Gastrocnemius medialis (tissue), 4 donors: Measurements from ENCODE around the gene NLK. TPM values are rescaled to one million over a fixed set of nuclear protein-coding genes. Genes with fewer than 3 reads are reported as not detected.
"Not testable (repeated sequence)": the region's sequence is repeated elsewhere in the genome, so short reads cannot be mapped to it uniquely, and the experiment has no call there.

Experiments
- ATAC-seq, 2 donors: fragments of 150-250 bp; one replicate each; pipeline ENCODE4 v1.9.1; 2016
- DNase-seq, 2 donors: peaks; one replicate each; pipeline ENCODE4 v3.0.0-alpha.2; 2019
- H3K27ac ChIP-seq, 4 donors: fragments of 200-600 bp; sonication (generic); 1 replicate in 1 of 4; 2 replicates in 3 of 4; pipeline ENCODE4 v1.5.1; 2016 to 2018; ENCODE audit warnings: mild to moderate bottlenecking in 2 of 4, moderate library complexity in 1 of 4
- H3K27me3 ChIP-seq, 3 donors: fragments of 200-600 bp; sonication (generic) in 2 of 3; 1 replicate in 1 of 3; 2 replicates in 2 of 3; pipeline versions ENCODE4 v1.5.1 to v1.6.0; 2016 to 2019; ENCODE audit warnings: mild to moderate bottlenecking in 1 of 3, moderate library complexity in 1 of 3
- H3K36me3 ChIP-seq, 2 donors: fragments of 200-600 bp; sonication (generic) in 1 of 2; one replicate each; pipeline ENCODE4 v1.5.1; 2017 to 2018
- H3K4me1 ChIP-seq, 2 donors: fragments of 200-600 bp; sonication (generic) in 1 of 2; one replicate each; pipeline ENCODE4 v1.5.1; 2016 to 2017; ENCODE audit warnings: mild to moderate bottlenecking in 2 of 2
- H3K4me3 ChIP-seq, 4 donors: fragments of 200-600 bp; sonication (generic) in 3 of 4; 1 replicate in 1 of 4; 2 replicates in 3 of 4; pipeline ENCODE4 v1.5.1; 2016 to 2019; ENCODE audit warnings: mild to moderate bottlenecking in 2 of 4
- H3K9me3 ChIP-seq, 3 donors: fragments of 200-600 bp; sonication (generic) in 2 of 3; 1 replicate in 1 of 3; 2 replicates in 2 of 3; pipeline ENCODE4 v1.5.1; 2016 to 2019
- CTCF ChIP-seq, 5 experiments: fragments of 450-650 bp in 3 of 5; fragments of 200-600 bp in 2 of 5; sonication (generic) in 2 of 5; IDR thresholded peaks in 4 of 5; conservative IDR thresholded peaks in 1 of 5; 1 replicate in 4 of 5; 2 replicates in 1 of 5; pipeline ENCODE4 v1.5.1; 2016 to 2019; ENCODE audit warnings: antibody characterized with exemption in 5 of 5, mild to moderate bottlenecking in 3 of 5, moderate library complexity in 3 of 5
- POLR2A ChIP-seq, 2 donors: fragments of 450-650 bp; IDR thresholded peaks; one replicate each; pipeline ENCODE4 v1.6.1; 2017; ENCODE audit warnings: antibody characterized with exemption in 2 of 2, mild to moderate bottlenecking in 2 of 2, moderate library complexity in 2 of 2
- in situ Hi-C, 4 donors: fragments of 200-750 bp; cut with MboI; loops; one replicate each; pipeline versions ENCODE4 v1.15.0 to v1.8.0; 2017; ENCODE audit warnings: low sequenced_read_pairs in 4 of 4
- intact Hi-C: fragments of 100-400 bp; cut with DNase I; formaldehyde crosslinking; loops from one replicate; pipeline ENCODE4 v1.15.1; 2023; ENCODE audit warnings: low total_unique reads
- total RNA-seq, 4 donors: library from RNA; depleted of rRNA; stranded (reverse); fragments of >200 nt; gene quantifications; one replicate each; pipeline versions ENCODE4 v1.1.0 to v1.2.3, GENCODE V29; 2016

Gene NLK
- total RNA-seq, 4 donors from 2014 or later = 6.5 to 11.0 (median 9.1) TPM

DNA sequence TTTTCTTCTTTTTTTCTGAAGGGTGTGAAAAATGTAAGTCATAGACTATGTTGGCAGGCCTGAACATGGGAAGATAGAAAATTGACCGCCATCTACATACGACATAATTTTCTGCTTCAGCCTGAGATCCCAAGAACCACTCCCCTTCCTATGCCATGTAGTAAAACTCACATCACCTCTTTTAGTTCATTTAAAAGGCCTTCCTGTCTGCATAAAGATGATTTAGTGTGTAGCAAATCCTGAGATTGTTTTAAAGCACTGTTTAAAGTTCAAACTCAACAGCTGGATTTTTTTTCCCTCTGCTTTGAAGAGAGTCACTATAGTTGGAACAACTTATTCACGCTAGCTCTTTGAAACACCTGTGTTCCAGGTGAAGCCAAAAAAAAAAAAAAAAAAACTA is 101.5 kb downstream of the NLK start:
- intact Hi-C loops = no loop called here
- ATAC-seq (no peak), DNase-seq (no peak)
- Histone ChIP-seq H3K27ac (no peak overlapping the region), H3K4me3 (no peak overlapping the region), H3K27me3 (no peaks in the 10 kb centered on the region), H3K9me3 (no peaks in the 10 kb centered on the region), H3K4me1 (no peaks in the 10 kb centered on the region), H3K36me3 (no peaks in the 10 kb centered on the region)
- TF ChIP-seq POLR2A (IDR thresholded peaks at IDR 0.05) (no peak), CTCF (IDR thresholded peaks at IDR 0.05 in 4 of 5, conservative IDR thresholded peaks at IDR 0.05 in 1 of 5) (no peak)
- in situ Hi-C loops = loop anchor here in 1 of 4 donors (10.0 kb wide), 1 partner anchor 59 kb away; no protein-coding TSS in a partner anchor

- in situ Hi-C loops (loop anchor here in 1 of 4 donors (10.0 kb wide), 1 partner anchor 61 kb away; no protein-coding TSS in a partner anchor), intact Hi-C loops (no loop called here)
- no peaks in the 10 kb centered on the region for H3K9me3 ChIP-seq
- H3K27ac ChIP-seq = no peak overlapping the region
- H3K4me1 ChIP-seq = no peaks in the 10 kb centered on the region
- ATAC-seq (no peak), DNase-seq (no peak)
- no peaks in the 10 kb centered on the region for H3K36me3 ChIP-seq
- no peak for TF ChIP-seq POLR2A (IDR thresholded peaks at IDR 0.05)
- no peak for TF ChIP-seq CTCF (IDR thresholded peaks at IDR 0.05 in 4 of 5, conservative IDR thresholded peaks at IDR 0.05 in 1 of 5)
- no peak overlapping the region for H3K4me3 ChIP-seq
- no peaks in the 10 kb centered on the region for H3K27me3 ChIP-seq
Observed at GRCh38 chr17:28145348-28145747, 102.9 kb downstream of the NLK start.

GRCh38 chr17:28147017-28147416 is 104.5 kb downstream of the NLK start:
- no peaks in the 10 kb centered on the region for H3K36me3 ChIP-seq
- H3K27ac ChIP-seq = no peak overlapping the region
- TF ChIP-seq POLR2A (IDR thresholded peaks at IDR 0.05) (no peak), CTCF (IDR thresholded peaks at IDR 0.05 in 4 of 5, conservative IDR thresholded peaks at IDR 0.05 in 1 of 5) (no peak)
- DNase-seq (no peak), ATAC-seq (no peak)
- no peak overlapping the region for H3K4me3 ChIP-seq
- no peaks in the 10 kb centered on the region for H3K27me3 ChIP-seq
- intact Hi-C loops (no loop called here), in situ Hi-C loops (loop anchor here in 1 of 4 donors (10.0 kb wide), 1 partner anchor 62 kb away; no protein-coding TSS in a partner anchor)
- no peaks in the 10 kb centered on the region for H3K4me1 ChIP-seq
- H3K9me3 ChIP-seq = no peaks in the 10 kb centered on the region

GRCh38 chr17:28151001-28151400 is 108.5 kb downstream of the NLK start:
- no peak for TF ChIP-seq CTCF (IDR thresholded peaks at IDR 0.05 in 4 of 5, conservative IDR thresholded peaks at IDR 0.05 in 1 of 5)
- TF ChIP-seq POLR2A (IDR thresholded peaks at IDR 0.05) = no peak
- no peak overlapping the region for H3K4me3 ChIP-seq
- DNase-seq = no peak

DNA sequence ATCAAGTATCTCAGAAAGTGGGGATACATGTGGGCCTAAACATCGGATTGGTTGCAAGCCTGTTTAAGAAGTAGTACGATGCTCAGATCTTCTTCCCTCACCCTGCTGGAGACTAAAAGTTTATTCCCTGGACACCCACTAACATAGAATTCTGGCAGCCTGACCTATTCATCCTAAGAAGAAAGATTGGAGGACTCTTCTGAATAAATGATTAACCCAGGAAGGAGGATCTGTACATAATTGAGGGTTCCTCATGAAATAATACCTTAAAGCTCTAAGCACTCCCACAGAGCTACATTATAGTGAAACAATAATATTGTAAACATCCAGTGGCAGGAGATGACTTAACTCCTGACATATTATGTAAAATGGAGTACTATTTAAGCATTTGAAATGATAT is 111.7 kb downstream of the NLK start:
- DNase-seq = no peak
- Histone ChIP-seq H3K27me3 (no peaks in the 10 kb centered on the region), H3K27ac (no peak overlapping the region), H3K4me3 (no peak overlapping the region), H3K4me1 (no peaks in the 10 kb centered on the region), H3K36me3 (no peaks in the 10 kb centered on the region), H3K9me3 (no peaks in the 10 kb centered on the region)
- intact Hi-C loops (no loop called here), in situ Hi-C loops (no loop called here)
- TF ChIP-seq CTCF (IDR thresholded peaks at IDR 0.05 in 4 of 5, conservative IDR thresholded peaks at IDR 0.05 in 1 of 5) (no peak), POLR2A (IDR thresholded peaks at IDR 0.05) (no peak)
- ATAC-seq = no peak

More at GRCh38 chr17:28151001-28151400, 108.5 kb downstream of the NLK start:
- no peaks in the 10 kb centered on the region for H3K9me3 ChIP-seq
- in situ Hi-C loops = no loop called here
- H3K4me1 ChIP-seq = no peaks in the 10 kb centered on the region
- intact Hi-C loops = no loop called here
- H3K36me3 ChIP-seq = no peaks in the 10 kb centered on the region
- H3K27me3 ChIP-seq = no peaks in the 10 kb centered on the region
- no peak overlapping the region for H3K27ac ChIP-seq
- no peak for ATAC-seq

- H3K27ac ChIP-seq, intact Hi-C loops, H3K9me3 ChIP-seq, H3K4me1 ChIP-seq, H3K27me3 ChIP-seq, in situ Hi-C loops, H3K36me3 ChIP-seq, DNase-seq, ATAC-seq, H3K4me3 ChIP-seq: not testable (repeated sequence)
Observed at GRCh38 chr17:28155405-28155804, 112.9 kb downstream of the NLK start.
